ENCODE measurements around the gene ARHGAP4. TPM values are rescaled to one million over a fixed set of nuclear protein-coding genes. Genes with fewer than 3 reads are reported as not detected.

Gene ARHGAP4
- total and polyA plus RNA-seq, 7 donors, result 8.4 to 122 (median 17.3) TPM

GRCh38 chrX:153926858-153927671 lies 1.0 kb upstream of the ARHGAP4 start:
- no peaks in the 10 kb centered on the region for H3K27me3 ChIP-seq
- intact Hi-C loops (cut with DNase I), result loop anchor here (5.0 kb wide), 1 partner anchor 135 kb away; the partner anchor contains the start of genes IDH3G and SSR4
- no peaks in the 10 kb centered on the region for H3K9me3 ChIP-seq
- H3K36me3 ChIP-seq, result peaks cover 0 to 22% (median 6%) of the 10 kb centered on the region in 4 donors
- peak; percentile 80 for DNase-seq
- H3K4me3 ChIP-seq, result peak overlapping the region; percentile 42 to 63 (median 60)
- peak overlapping the region; percentile 90 to 96 (median 95) for H3K27ac ChIP-seq
- TF ChIP-seq POLR2A (IDR thresholded peaks at IDR 0.05), result no peak
- TF ChIP-seq EP300 (IDR thresholded peaks at IDR 0.05), result no peak
- TF ChIP-seq POLR2AphosphoS5 (IDR thresholded peaks at IDR 0.05), result peak in 1 of 4 donors; percentile 13
- 1 to 4% methylated on average over 31 of the region's 31 CpGs for WGBS, 2 donors
- H3K4me1 ChIP-seq, result peaks cover 0 to 38% (median 26%) of the 10 kb centered on the region in 4 donors

GRCh38 chrX:153926552-153926857 lies 441 bp upstream of the ARHGAP4 start:
- intact Hi-C loops (cut with DNase I), result loop anchor here (5.0 kb wide), 1 partner anchor 134 kb away; the partner anchor contains the start of genes IDH3G and SSR4
- peaks cover 0 to 44% (median 31%) of the 10 kb centered on the region in 4 donors for H3K4me1 ChIP-seq

GRCh38 chrX:153925387-153925738 lies 701 bp downstream of the ARHGAP4 start:
- Histone ChIP-seq H3K36me3 (peaks cover 0 to 6% (median under 1%) of the 10 kb centered on the region in 4 donors), H3K9me3 (no peaks in the 10 kb centered on the region), H3K4me3 (peak overlapping the region in 3 of 4 donors; percentile 10 to 63 (median 22)), H3K4me1 (peaks cover 0 to 51% (median 38%) of the 10 kb centered on the region in 4 donors), H3K27ac (peak overlapping the region; percentile 90 to 96 (median 95)), H3K27me3 (no peaks in the 10 kb centered on the region)
- intact Hi-C loops (cut with DNase I), result loop anchor here (5.0 kb wide), 1 partner anchor 133 kb away; the partner anchor contains the start of genes IDH3G and SSR4
- 44 to 85% methylated on average over 4 of the region's 4 CpGs for WGBS, 2 donors
- no peak for TF ChIP-seq EP300 (IDR thresholded peaks at IDR 0.05)
- TF ChIP-seq POLR2AphosphoS5 (IDR thresholded peaks at IDR 0.05), result no peak
- no peak for DNase-seq

More at GRCh38 chrX:153926552-153926857, 441 bp upstream of the ARHGAP4 start:
- no peak for DNase-seq
- H3K27ac ChIP-seq, result peak overlapping the region; percentile 90 to 96 (median 95)
- H3K36me3 ChIP-seq, result peaks cover 0 to 16% (median 5%) of the 10 kb centered on the region in 4 donors
- no peaks in the 10 kb centered on the region for H3K27me3 ChIP-seq
- no peaks in the 10 kb centered on the region for H3K9me3 ChIP-seq
- WGBS, 2 donors, result 9 to 18% methylated on average over 4 of the region's 4 CpGs
- H3K4me3 ChIP-seq, result peak overlapping the region in 2 of 4 donors; percentile 61 to 63
- no peak for TF ChIP-seq POLR2A (IDR thresholded peaks at IDR 0.05)
- TF ChIP-seq CTCF (IDR thresholded peaks at IDR 0.05), result no peak

- H3K27me3 ChIP-seq, result no peaks in the 10 kb centered on the region
- TF ChIP-seq EP300 (IDR thresholded peaks at IDR 0.05) (no peak), CTCF (IDR thresholded peaks at IDR 0.05) (no peak), POLR2A (IDR thresholded peaks at IDR 0.05) (no peak)
- H3K27ac ChIP-seq, result peak overlapping the region in 3 of 4 donors; percentile 14 to 44 (median 22)
- no peaks in the 10 kb centered on the region for H3K9me3 ChIP-seq
- WGBS, 2 donors, result 19 to 38% methylated on average over 14 of the region's 14 CpGs
- H3K36me3 ChIP-seq, result no peaks in the 10 kb centered on the region
- no peak overlapping the region for H3K4me3 ChIP-seq
- DNase-seq, result no peak
- H3K4me1 ChIP-seq, result peaks cover 0 to 51% (median 37%) of the 10 kb centered on the region in 4 donors
- intact Hi-C loops (cut with DNase I), result no loop called here
Measured at GRCh38 chrX:153924149-153924861, 1.8 kb downstream of the ARHGAP4 start.

GRCh38 chrX:153922932-153923857 lies 2.9 kb downstream of the ARHGAP4 start:
- peaks cover 0 to 42% (median 30%) of the 10 kb centered on the region in 4 donors for H3K4me1 ChIP-seq
- intact Hi-C loops (cut with DNase I), result loop anchor here (2.0 kb wide), 1 partner anchor 94 kb away; no protein-coding TSS in a partner anchor
- WGBS, 2 donors, result 54 to 60% methylated on average over 25 of the region's 25 CpGs
- TF ChIP-seq POLR2A (IDR thresholded peaks at IDR 0.05) (no peak), CTCF (IDR thresholded peaks at IDR 0.05) (peak; percentile 11 to 49 (median 22)), POLR2AphosphoS5 (IDR thresholded peaks at IDR 0.05) (peak in 2 of 4 donors; percentile 15 to 17), EP300 (IDR thresholded peaks at IDR 0.05) (no peak)
- no peaks in the 10 kb centered on the region for H3K9me3 ChIP-seq
- peak overlapping the region in 1 of 4 donors; percentile 11 for H3K27ac ChIP-seq
- peak; percentile 94 for DNase-seq
- no peak overlapping the region for H3K4me3 ChIP-seq
- H3K27me3 ChIP-seq, result no peaks in the 10 kb centered on the region
- no peaks in the 10 kb centered on the region for H3K36me3 ChIP-seq
